MM.1S (cell line): ENCODE data around the gene PLCH1.

ENCODE experiments used
- EZH2 ChIP-seq: fragments of 300-600 bp; sonication (generic); optimal IDR thresholded peaks from 2 replicates; pipeline ENCODE3; 2017; ENCODE audit warnings: low read depth, mild to moderate bottlenecking, antibody characterized with exemption, low read length, mixed read lengths
- TF ChIP-seq, protein P1 (sequence below): fragments of 300-600 bp; sonication (generic); IDR thresholded peaks from 2 replicates; pipeline ENCODE4 v1.5.1; 2016; ENCODE audit warnings: antibody characterized with exemption, low read length, mixed read lengths

DNA sequence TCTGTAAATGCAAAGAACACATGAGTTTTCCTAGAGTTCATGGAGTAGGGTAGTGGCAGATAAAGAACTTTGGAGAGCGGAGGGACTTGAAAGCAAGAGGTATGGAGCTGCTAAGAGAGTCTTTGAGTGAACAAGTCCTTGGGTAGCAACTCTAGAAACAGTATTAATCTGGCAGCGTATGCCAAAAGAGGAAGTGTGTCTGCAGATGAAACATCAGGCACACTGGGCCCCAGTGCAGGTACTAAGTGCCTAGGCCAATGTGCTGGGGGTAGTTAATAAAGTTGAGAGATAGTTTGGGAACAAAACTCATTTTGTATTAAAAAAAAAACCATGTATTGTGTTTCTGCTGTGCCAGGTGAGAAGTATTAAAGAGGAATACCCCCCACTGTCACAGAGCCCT lies 228.4 kb downstream of the PLCH1 start:
- TF ChIP-seq, protein P1, sequence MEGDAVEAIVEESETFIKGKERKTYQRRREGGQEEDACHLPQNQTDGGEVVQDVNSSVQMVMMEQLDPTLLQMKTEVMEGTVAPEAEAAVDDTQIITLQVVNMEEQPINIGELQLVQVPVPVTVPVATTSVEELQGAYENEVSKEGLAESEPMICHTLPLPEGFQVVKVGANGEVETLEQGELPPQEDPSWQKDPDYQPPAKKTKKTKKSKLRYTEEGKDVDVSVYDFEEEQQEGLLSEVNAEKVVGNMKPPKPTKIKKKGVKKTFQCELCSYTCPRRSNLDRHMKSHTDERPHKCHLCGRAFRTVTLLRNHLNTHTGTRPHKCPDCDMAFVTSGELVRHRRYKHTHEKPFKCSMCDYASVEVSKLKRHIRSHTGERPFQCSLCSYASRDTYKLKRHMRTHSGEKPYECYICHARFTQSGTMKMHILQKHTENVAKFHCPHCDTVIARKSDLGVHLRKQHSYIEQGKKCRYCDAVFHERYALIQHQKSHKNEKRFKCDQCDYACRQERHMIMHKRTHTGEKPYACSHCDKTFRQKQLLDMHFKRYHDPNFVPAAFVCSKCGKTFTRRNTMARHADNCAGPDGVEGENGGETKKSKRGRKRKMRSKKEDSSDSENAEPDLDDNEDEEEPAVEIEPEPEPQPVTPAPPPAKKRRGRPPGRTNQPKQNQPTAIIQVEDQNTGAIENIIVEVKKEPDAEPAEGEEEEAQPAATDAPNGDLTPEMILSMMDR = no peak
- no peak for TF ChIP-seq EZH2
